HAP-1 (cell line): ENCODE data around the gene LGALSL.
A peak's percentile ranks its signal among the peaks of the same experiment; 100 is the strongest.

Source experiments
- DNase-seq, 2 experiments: peaks; one replicate each; pipeline ENCODE4 v3.0.0-alpha.2; 2016 to 2020; ENCODE audit warnings: low spot score in 2 of 2
- H3K27me3 ChIP-seq: fragments of 250-450 bp; sonication (Bioruptor Pico); 2 replicates; pipeline ENCODE4 v1.5.1; 2020; ENCODE audit warnings: low read depth, mild to moderate bottlenecking, moderate library complexity
- H3K36me3 ChIP-seq: fragments of 250-450 bp; sonication (Bioruptor Pico); replicated peaks from 2 replicates; pipeline ENCODE4 v1.5.1; 2020; ENCODE audit warnings: mild to moderate bottlenecking
- H3K4me1 ChIP-seq: fragments of 250-450 bp; sonication (Bioruptor Pico); 2 replicates; pipeline ENCODE4 v1.5.1; 2020; ENCODE audit warnings: mild to moderate bottlenecking
- H3K4me3 ChIP-seq: fragments of 250-450 bp; sonication (Bioruptor Pico); 2 replicates; pipeline ENCODE4 v1.5.1; 2020; ENCODE audit warnings: mild to moderate bottlenecking, moderate library complexity
- H3K9me3 ChIP-seq: fragments of 250-450 bp; sonication (Bioruptor Pico); 2 replicates; pipeline ENCODE4 v1.5.1; 2020; ENCODE audit warnings: mild to moderate bottlenecking, moderate library complexity
- in situ Hi-C: fragments of 300-500 bp; cut with MboI; formaldehyde crosslinking; loops from 3 replicates; pipeline ENCODE4 v1.14.3; 2020; ENCODE audit warnings: low sequenced_read_pairs, inconsistent platforms, mixed read lengths

The LGALSL gene

DNA sequence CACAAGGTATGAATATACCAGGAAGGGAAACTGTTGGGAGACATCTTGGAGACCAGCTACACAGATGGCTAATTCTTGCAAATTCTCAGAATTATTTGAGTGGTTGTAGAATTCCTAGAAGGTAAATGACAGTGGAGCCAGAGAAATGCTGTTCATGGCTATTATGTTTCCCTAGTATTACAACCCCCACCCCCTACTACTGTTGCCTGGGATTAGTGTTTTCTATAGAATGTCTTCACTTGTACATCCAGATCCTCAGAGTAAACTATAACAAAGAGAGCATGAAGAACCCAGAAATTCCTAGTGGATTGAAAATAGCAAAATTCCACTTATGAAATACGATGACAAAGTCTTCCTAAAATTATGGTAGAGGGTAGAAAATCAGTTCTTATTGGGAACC lies 15.3 kb downstream of the LGALSL start:
- Histone ChIP-seq H3K36me3 (no peaks in the 10 kb centered on the region), H3K4me1 (peaks cover 52% of the 10 kb centered on the region), H3K4me3 (no peak overlapping the region), H3K27me3 (no peaks in the 10 kb centered on the region), H3K9me3 (no peaks in the 10 kb centered on the region)
- in situ Hi-C loops = no loop called here
- peak; percentile 46 to 91 for DNase-seq

DNA sequence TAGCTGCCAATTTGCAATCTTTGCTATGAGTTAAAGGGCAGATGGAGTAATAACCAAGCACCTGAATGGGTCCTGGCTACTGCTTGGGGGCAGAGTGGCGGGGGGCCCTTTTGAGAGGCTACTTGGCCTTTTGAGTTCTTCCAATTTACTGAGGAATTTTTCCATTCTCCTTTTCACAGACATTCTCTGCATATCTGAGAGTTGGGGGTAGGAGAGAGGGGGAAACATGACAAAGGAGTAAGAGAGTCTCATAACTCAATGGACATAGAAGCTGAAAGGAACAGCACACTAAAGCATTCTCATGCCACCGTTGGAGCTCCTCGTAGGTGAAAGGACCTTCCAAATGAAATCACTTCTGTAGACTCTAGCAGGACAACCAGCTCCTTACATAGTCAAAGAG lies 16.1 kb downstream of the LGALSL start:
- Histone ChIP-seq H3K27me3 (no peaks in the 10 kb centered on the region), H3K4me1 (peaks cover 48% of the 10 kb centered on the region), H3K4me3 (no peak overlapping the region), H3K36me3 (no peaks in the 10 kb centered on the region), H3K9me3 (no peaks in the 10 kb centered on the region)
- DNase-seq = peak; percentile 77 to 94
- in situ Hi-C loops = no loop called here

DNA sequence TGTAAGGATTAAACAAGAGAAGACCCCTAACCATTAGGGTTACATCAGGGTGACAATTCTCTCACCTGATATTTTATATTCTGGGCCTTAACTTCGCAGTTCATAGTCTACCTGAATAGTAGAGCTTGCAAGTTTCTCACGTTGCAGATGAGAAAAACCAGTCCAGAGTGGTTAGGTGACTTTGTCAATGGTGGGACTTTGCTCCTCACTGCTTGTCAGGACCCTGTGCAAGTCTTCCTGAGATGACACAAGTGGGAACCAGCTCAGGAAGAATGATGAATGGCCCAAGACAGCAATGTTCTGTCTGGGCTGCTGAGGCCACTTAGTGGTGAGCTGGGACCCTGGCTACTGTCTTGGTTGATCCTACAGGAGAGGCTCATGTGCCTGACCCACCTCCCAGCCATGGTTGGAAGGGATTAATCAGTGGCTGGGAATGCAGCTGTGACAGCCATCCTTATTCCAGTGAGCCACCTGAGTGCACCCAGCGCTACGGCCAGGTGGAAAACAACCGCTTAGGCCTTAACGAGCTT lies 16.9 kb downstream of the LGALSL start:
- DNase-seq = peak in 1 of 2 experiments; percentile 24
- H3K27me3 ChIP-seq = no peaks in the 10 kb centered on the region
- no peak overlapping the region for H3K4me3 ChIP-seq
- in situ Hi-C loops = no loop called here
- no peaks in the 10 kb centered on the region for H3K9me3 ChIP-seq
- H3K4me1 ChIP-seq = peaks cover 48% of the 10 kb centered on the region
- H3K36me3 ChIP-seq = no peaks in the 10 kb centered on the region

DNA sequence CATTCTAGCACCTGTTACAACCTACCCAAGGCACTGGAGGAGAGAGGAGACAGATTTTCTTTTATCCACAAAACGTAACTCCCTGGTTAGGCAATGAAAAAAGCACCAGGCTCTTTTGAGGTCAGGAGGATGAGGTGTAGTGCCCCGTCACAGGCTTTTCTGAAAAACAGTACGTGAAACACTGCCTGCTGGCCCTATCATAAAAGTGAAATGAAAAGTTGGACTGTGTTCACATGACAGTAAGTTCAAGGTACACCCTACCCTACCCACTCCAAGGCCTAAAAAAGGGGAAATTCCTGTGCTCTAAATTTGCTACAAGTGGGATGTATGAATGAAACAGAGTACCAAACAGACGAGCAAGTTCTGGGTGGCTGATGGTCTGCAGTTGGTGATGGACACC lies 17.6 kb downstream of the LGALSL start:
- DNase-seq = no peak
- in situ Hi-C loops = no loop called here
- Histone ChIP-seq H3K4me1 (peaks cover 40% of the 10 kb centered on the region), H3K27me3 (no peaks in the 10 kb centered on the region), H3K4me3 (no peak overlapping the region), H3K36me3 (no peaks in the 10 kb centered on the region), H3K9me3 (no peaks in the 10 kb centered on the region)

DNA sequence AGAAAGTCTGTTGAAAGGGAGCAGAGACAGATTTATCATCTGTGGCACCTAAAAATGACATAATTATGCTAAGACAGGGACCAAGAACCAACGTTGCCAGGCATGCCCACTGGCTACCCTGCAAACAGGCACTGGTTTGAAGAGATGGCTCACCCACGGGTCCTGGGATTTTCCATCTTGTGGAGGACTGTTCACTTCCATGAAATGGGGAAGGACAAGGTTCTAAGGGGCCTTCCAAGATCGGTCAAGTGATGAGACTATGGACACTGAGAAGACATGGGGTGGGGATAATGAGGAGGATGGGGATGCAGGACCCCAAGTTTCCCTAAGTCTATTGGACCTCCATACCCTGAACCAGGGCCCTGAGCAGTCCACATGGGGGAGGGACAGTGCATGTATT lies 18.9 kb downstream of the LGALSL start:
- in situ Hi-C loops = no loop called here
- no peak for DNase-seq
- no peaks in the 10 kb centered on the region for H3K9me3 ChIP-seq
- no peaks in the 10 kb centered on the region for H3K27me3 ChIP-seq
- H3K4me3 ChIP-seq = no peak overlapping the region
- H3K4me1 ChIP-seq = peaks cover 36% of the 10 kb centered on the region
- H3K36me3 ChIP-seq = no peaks in the 10 kb centered on the region

DNA sequence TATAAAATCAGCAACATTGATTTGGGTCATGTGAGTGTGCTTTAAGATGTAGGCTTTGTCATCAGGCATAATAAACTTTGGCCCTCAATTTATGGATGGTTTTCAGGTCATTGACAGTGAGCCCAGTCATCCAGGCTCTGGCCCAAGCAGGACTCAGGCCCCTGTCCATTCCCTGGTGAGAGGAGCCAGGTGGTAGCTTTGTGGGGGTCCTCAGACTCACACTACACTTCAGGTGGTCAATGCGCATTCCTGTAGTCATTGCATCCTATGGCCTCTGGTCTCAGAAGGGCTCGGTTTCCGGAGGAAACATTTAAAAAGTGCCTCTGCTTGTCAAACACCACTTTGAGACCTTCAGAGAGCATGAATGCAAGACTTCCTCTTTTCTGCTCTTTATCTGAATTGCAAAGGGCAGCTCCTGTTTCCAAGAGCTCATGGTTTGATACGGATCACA lies 20.2 kb downstream of the LGALSL start:
- no peak for DNase-seq
- H3K27me3 ChIP-seq = no peaks in the 10 kb centered on the region
- in situ Hi-C loops = no loop called here
- H3K9me3 ChIP-seq = no peaks in the 10 kb centered on the region
- H3K4me3 ChIP-seq = no peak overlapping the region
- H3K4me1 ChIP-seq = peaks cover 35% of the 10 kb centered on the region
- no peaks in the 10 kb centered on the region for H3K36me3 ChIP-seq

DNA sequence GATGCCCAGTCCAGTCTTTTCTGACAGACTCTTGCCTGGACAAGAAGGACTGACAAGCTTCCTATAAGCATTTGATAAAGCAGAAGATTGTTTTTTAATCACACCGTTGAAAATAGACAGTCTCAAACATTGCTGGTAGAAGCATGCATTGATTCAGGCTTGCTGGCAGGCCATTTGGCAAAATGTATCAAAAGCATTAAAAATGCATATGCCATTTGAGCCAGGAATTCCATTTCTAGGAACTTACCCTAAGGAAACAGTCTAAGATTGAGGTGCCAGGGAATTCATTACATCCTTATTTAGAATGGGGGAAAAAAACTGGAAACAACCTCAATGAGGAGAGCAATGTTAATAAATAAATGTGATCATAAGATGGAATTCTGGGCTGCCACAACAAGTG lies 20.7 kb downstream of the LGALSL start:
- Histone ChIP-seq H3K36me3 (no peaks in the 10 kb centered on the region), H3K27me3 (no peaks in the 10 kb centered on the region), H3K9me3 (no peaks in the 10 kb centered on the region), H3K4me3 (no peak overlapping the region), H3K4me1 (peaks cover 30% of the 10 kb centered on the region)
- in situ Hi-C loops = no loop called here
- no peak for DNase-seq

DNA sequence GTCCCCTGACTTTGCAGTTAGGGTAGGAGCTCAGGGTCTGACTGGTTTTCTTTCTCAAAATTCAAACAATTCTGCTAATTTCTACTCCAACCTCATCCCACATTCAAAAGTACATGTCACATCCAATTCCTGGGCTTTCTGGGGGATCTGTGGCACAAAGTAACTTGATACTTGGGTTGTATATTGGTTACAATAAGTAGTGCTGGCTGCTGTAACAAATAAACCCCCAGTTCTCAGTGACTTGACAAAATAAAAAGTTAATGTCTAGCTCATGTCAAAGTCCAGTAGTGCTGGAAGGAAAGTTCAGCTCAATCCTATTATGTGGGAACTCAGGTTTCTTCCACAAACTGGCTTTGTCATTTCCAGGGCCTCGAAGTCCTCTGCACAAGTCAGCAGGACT lies 23.1 kb downstream of the LGALSL start:
- in situ Hi-C loops = no loop called here
- no peak overlapping the region for H3K4me3 ChIP-seq
- DNase-seq = no peak

DNA sequence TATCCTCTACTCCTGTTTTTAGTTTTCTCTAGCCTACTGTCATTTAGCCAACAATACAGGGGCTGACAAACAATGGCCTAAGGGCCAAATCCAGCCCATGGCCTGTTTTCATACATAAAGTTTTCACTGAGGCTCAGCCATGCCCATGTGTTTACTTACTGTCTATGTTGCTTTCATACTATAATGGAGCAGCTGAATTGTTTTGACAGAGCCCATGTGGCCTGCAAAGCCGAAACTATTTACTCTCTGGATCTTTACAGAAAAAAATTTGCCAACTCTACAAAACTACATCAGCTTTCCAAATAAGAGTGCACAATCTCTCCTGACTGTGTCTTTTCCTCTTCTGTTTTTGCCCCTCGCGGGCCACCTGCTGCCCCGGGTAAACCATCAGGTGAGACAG lies 24.0 kb downstream of the LGALSL start:
- in situ Hi-C loops = no loop called here
- H3K27me3 ChIP-seq = no peaks in the 10 kb centered on the region
- peak in 1 of 2 experiments; percentile 43 for DNase-seq
- no peaks in the 10 kb centered on the region for H3K9me3 ChIP-seq
- H3K36me3 ChIP-seq = no peaks in the 10 kb centered on the region
- peaks cover 14% of the 10 kb centered on the region for H3K4me1 ChIP-seq
- H3K4me3 ChIP-seq = no peak overlapping the region

More for the DNA sequence above, 23.1 kb downstream of the LGALSL start:
- peaks cover 14% of the 10 kb centered on the region for H3K4me1 ChIP-seq
- no peaks in the 10 kb centered on the region for H3K9me3 ChIP-seq
- H3K36me3 ChIP-seq = no peaks in the 10 kb centered on the region
- no peaks in the 10 kb centered on the region for H3K27me3 ChIP-seq

DNA sequence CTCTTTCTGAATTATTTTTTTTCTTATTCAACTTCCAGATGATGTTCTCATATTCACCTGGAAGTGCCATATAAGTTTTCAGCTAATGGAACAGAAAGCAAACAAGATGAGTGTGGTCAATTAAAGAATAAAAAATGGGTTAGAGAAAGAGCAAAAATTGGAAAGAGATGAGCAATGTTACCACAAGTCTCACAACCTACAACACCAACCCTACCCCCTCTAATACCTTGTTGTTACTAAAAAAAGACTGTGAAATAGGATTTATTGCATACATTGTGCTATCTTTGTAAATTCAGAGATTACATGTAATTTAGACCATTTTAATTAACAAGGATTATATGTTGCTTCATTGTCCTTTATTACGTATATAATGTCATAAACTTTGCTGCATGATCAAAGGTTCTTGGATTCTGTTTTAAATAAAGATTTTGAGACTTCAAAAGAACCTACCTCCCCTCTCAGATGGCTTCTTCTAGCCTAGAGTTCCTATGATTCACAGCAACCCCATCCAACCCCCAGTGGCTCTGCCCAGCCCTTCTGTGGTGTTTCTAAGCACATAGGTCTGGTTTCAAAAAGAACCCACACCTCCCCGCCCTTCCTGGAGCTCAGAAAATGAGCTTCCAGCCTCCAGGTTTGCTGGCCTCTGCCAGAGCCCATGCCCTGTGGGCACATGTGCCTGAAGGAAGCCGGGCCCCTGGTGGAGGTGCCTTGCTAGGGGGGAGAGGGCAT lies 24.7 kb downstream of the LGALSL start:
- Histone ChIP-seq H3K36me3 (no peaks in the 10 kb centered on the region), H3K27me3 (no peaks in the 10 kb centered on the region), H3K4me1 (peaks cover 14% of the 10 kb centered on the region), H3K9me3 (no peaks in the 10 kb centered on the region), H3K4me3 (no peak overlapping the region)
- no peak for DNase-seq
- in situ Hi-C loops = no loop called here

DNA sequence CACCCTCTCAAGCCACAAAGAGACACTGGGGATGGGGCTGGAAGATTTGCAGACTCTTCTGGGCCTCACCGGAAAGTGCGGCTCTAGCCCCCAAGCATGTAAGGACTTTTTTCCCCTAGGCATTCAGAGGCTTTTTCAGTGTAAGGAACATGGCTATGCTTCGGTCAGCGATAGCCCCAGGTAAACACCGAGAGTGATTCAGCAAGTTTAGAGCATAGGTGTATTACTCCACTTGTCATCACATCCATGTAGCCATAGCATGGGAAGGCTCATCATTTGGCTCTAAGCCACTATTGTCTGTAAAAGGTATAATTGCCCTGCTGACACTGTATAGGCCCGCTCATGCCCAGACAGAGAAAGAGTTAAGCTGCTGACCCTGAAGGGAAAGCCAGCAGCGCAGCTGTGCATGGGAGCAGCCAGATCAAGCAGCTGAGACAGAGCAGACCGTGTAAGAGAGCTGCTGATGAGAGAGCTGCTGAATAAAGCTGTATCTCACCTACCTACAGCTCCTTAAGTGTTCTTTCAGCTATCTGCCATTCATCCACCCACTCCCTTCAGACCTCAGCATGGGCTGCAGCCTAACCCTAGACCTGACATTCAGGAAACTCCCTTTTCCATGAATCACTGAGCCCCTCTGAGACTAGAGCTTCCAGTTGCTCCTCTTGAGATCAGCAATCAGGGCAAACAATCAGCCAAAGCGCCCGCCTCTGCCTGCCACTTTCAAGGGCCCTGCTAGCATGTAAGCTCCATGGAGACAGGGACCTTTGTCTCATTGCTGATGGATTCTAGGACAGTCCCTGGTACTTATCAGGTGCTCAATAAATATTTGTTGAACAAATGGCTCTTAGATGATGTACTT lies 25.5 kb downstream of the LGALSL start:
- in situ Hi-C loops = loop anchor here (10.0 kb wide), 1 partner anchor 435 kb away; no protein-coding TSS in a partner anchor
- no peaks in the 10 kb centered on the region for H3K36me3 ChIP-seq
- no peaks in the 10 kb centered on the region for H3K27me3 ChIP-seq
- peaks cover 14% of the 10 kb centered on the region for H3K4me1 ChIP-seq
- no peaks in the 10 kb centered on the region for H3K9me3 ChIP-seq
- no peak overlapping the region for H3K4me3 ChIP-seq
- no peak for DNase-seq

DNA sequence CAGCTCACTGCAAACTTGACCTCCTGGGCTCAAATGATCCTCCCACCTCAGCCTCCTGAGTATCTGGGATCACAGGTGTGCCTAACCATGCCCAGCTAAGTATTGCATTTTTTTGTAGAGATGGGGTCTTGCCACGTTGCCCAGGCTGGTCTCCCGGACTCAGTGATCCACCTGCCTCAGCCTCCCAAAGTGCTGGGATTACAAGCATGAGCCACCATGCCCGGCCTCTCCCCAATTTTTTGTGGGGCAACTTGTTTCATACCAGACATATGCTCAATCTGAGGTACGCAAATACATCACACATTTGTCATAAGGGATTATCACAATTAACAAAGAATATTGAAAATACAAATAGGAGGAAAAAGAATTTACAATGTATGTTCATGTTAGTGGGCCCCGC lies 27.7 kb downstream of the LGALSL start:
- Histone ChIP-seq H3K4me1 (peaks cover 14% of the 10 kb centered on the region), H3K27me3 (no peaks in the 10 kb centered on the region), H3K9me3 (no peaks in the 10 kb centered on the region), H3K4me3 (no peak overlapping the region), H3K36me3 (no peaks in the 10 kb centered on the region)
- DNase-seq = no peak
- in situ Hi-C loops = loop anchor here (10.0 kb wide), 1 partner anchor 437 kb away; no protein-coding TSS in a partner anchor

DNA sequence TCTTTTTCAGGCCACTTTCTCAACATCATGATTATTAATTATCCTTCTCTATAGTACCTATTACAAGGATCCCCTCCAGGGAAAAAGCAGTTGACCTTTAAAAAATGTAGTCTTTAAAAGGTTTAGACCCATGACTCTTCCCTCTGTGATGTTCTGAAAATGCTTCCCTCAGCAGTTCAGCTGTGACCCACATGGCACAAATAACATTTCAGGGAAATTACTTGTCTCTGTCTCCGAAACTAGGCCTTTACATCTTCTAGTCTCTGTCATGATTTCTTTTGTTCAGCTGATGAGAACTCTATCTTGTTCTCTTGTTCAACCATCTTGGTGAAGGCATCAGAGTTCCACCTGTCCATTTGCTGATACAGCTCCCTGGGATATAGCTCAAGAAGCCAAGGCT lies 28.3 kb downstream of the LGALSL start:
- no peaks in the 10 kb centered on the region for H3K9me3 ChIP-seq
- no peak for DNase-seq
- H3K27me3 ChIP-seq = no peaks in the 10 kb centered on the region
- H3K4me3 ChIP-seq = no peak overlapping the region
- H3K4me1 ChIP-seq = peaks cover 14% of the 10 kb centered on the region
- in situ Hi-C loops = loop anchor here (10.0 kb wide), 1 partner anchor 437 kb away; no protein-coding TSS in a partner anchor
- no peaks in the 10 kb centered on the region for H3K36me3 ChIP-seq
